OCI-LY7 (cell line): ENCODE measurements around the gene AHSG.

Experiments
- EZH2phosphoT487 ChIP-seq: fragments of 200-600 bp; sonication (generic); IDR thresholded peaks from 2 replicates; pipeline ENCODE4 v1.6.1; 2018; ENCODE audit warnings: low read depth, borderline replicate concordance, mild to moderate bottlenecking, mixed run types, antibody characterized with exemption, low read length, moderate library complexity, mixed read lengths
- TF ChIP-seq, protein P1 (sequence below): fragments of 200-600 bp; sonication (generic); conservative IDR thresholded peaks from 2 replicates; pipeline ENCODE4 v1.5.1; 2014; ENCODE audit warnings: mild to moderate bottlenecking, antibody characterized with exemption, low read length, moderate library complexity, mixed read lengths

DNA sequence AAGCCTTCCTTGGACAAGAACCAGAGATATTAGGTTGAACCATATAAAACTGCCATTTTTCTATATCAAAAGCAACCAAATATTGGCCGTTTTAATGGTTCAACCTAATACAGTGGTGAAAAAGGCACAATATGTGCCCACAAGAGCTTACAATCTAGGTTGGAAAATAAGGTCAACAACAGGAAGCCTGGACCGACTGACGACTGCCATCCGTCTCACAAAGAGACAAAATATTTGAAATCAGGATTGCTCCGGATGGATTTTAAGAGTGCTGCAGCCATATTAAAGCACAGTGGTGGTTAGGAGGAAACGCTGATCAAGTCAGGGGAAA, 1.4 kb downstream of the AHSG start:
- TF ChIP-seq, protein P1, sequence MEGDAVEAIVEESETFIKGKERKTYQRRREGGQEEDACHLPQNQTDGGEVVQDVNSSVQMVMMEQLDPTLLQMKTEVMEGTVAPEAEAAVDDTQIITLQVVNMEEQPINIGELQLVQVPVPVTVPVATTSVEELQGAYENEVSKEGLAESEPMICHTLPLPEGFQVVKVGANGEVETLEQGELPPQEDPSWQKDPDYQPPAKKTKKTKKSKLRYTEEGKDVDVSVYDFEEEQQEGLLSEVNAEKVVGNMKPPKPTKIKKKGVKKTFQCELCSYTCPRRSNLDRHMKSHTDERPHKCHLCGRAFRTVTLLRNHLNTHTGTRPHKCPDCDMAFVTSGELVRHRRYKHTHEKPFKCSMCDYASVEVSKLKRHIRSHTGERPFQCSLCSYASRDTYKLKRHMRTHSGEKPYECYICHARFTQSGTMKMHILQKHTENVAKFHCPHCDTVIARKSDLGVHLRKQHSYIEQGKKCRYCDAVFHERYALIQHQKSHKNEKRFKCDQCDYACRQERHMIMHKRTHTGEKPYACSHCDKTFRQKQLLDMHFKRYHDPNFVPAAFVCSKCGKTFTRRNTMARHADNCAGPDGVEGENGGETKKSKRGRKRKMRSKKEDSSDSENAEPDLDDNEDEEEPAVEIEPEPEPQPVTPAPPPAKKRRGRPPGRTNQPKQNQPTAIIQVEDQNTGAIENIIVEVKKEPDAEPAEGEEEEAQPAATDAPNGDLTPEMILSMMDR, result no peak
- no peak for TF ChIP-seq EZH2phosphoT487
